Liver (tissue), 9 donors: ENCODE results near the gene PCDHA13. TPM values are rescaled to one million over a fixed set of nuclear protein-coding genes. Genes with fewer than 3 reads are reported as not detected.

Experiments
- DNase-seq: peaks from one replicate; pipeline ENCODE4 v3.0.0-alpha.2; 2017; ENCODE audit warnings: low spot score
- H3K27ac ChIP-seq, 2 donors: one replicate each; pipeline ENCODE4 v1.7.0; 2013; ENCODE audit warnings: inconsistent platforms in 2 of 2, low read length in 2 of 2, control low read depth in 1 of 2, low read depth in 1 of 2, mild to moderate bottlenecking in 1 of 2
- H3K27me3 ChIP-seq, 4 donors: one replicate each; pipeline versions ENCODE4 v1.6.1 to v1.7.0; 2013; ENCODE audit warnings: low read length in 3 of 4, inconsistent platforms in 1 of 4, mild to moderate bottlenecking in 1 of 4, moderate library complexity in 1 of 4; ENCODE audit not compliant: control insufficient read depth in 4 of 4, insufficient read depth in 4 of 4
- H3K36me3 ChIP-seq, 4 donors: one replicate each; pipeline versions ENCODE4 v1.6.1 to v1.7.0; 2013; ENCODE audit warnings: low read length in 3 of 4, mild to moderate bottlenecking in 3 of 4, low read depth in 1 of 4, moderate library complexity in 1 of 4; ENCODE audit not compliant: control insufficient read depth in 4 of 4, insufficient read depth in 3 of 4
- H3K4me1 ChIP-seq, 4 donors: one replicate each; pipeline versions ENCODE4 v1.6.1 to v1.7.0; 2013; ENCODE audit warnings: low read length in 3 of 4, mild to moderate bottlenecking in 3 of 4, moderate library complexity in 1 of 4; ENCODE audit not compliant: control insufficient read depth in 4 of 4, insufficient read depth in 4 of 4
- H3K4me3 ChIP-seq, 3 donors: one replicate each; pipeline versions ENCODE4 v1.6.1 to v1.7.0; 2013; ENCODE audit warnings: low read length in 3 of 3, control low read depth in 1 of 3, low read depth in 1 of 3, mild to moderate bottlenecking in 1 of 3
- H3K9ac ChIP-seq, 2 donors: one replicate each; pipeline ENCODE4 v1.7.0; 2013; ENCODE audit warnings: low read length in 2 of 2, mild to moderate bottlenecking in 2 of 2, moderate library complexity in 2 of 2, control low read depth in 1 of 2, low read depth in 1 of 2
- H3K9me3 ChIP-seq, 4 donors: one replicate each; pipeline versions ENCODE4 v1.6.1 to v1.7.0; 2013; ENCODE audit warnings: low read length in 3 of 4; ENCODE audit not compliant: control insufficient read depth in 4 of 4
- EGR1 ChIP-seq, 2 donors: IDR thresholded peaks; 2 replicates each; pipeline ENCODE4 v1.6.1; 2016 to 2018; ENCODE audit warnings: antibody characterized with exemption in 2 of 2, low read depth in 2 of 2
- FOXA1 ChIP-seq: IDR thresholded peaks from 2 replicates; pipeline ENCODE4 v1.6.1; 2016; ENCODE audit warnings: antibody characterized with exemption
- FOXA2 ChIP-seq: IDR thresholded peaks from 2 replicates; pipeline ENCODE4 v1.6.1; 2016; ENCODE audit warnings: antibody characterized with exemption
- GABPA ChIP-seq, 2 donors: IDR thresholded peaks in 1 of 2; conservative IDR thresholded peaks in 1 of 2; 2 replicates each; pipeline ENCODE4 v1.6.1; 2016; ENCODE audit warnings: antibody characterized with exemption in 2 of 2, mild to moderate bottlenecking in 1 of 2, moderate library complexity in 1 of 2
- HNF4G ChIP-seq: IDR thresholded peaks from 2 replicates; pipeline ENCODE4 v1.6.1; 2016; ENCODE audit warnings: antibody characterized with exemption
- NR2F2 ChIP-seq: IDR thresholded peaks from 2 replicates; pipeline ENCODE4 v1.6.1; 2016; ENCODE audit warnings: antibody characterized with exemption
- RXRA ChIP-seq, 2 donors: IDR thresholded peaks; 2 replicates each; pipeline ENCODE4 v1.6.1; 2017 to 2018; ENCODE audit warnings: antibody characterized with exemption in 2 of 2, mild to moderate bottlenecking in 1 of 2
- SP1 ChIP-seq: IDR thresholded peaks from 2 replicates; pipeline ENCODE4 v1.6.1; 2018; ENCODE audit warnings: antibody characterized with exemption, mild to moderate bottlenecking
- YY1 ChIP-seq: IDR thresholded peaks from 2 replicates; pipeline ENCODE4 v1.6.1; 2016; ENCODE audit warnings: antibody characterized with exemption, mild to moderate bottlenecking
- WGBS: extraction: QIAGEN DNeasy Blood & Tissue Kit; methylation state at CpG from one replicate; pipeline ENCODE4 v1.1.7; 2013; 5-methylcytosine and 5-hydroxymethylcytosine counted together
- polyA plus RNA-seq, 2 donors: library from polyadenylated mRNA; stranded (reverse) in 1 of 2; unstranded in 1 of 2; fragments of 200-250 nt in 1 of 2; fragments of >200 nt in 1 of 2; fragmentation: Nextera tagmentation in 1 of 2; extraction: Ambion mirVana in 1 of 2; gene quantifications; one replicate each; pipeline versions ENCODE4 v1.2.1 to v1.2.3, GENCODE V29; 2013 to 2015
- total RNA-seq, 2 donors: library from RNA; depleted of rRNA; stranded (reverse); fragments of >200 nt; gene quantifications; one replicate each; pipeline ENCODE4 v1.2.3, GENCODE V29; 2014
- TF ChIP-seq, protein P1 (sequence below): IDR thresholded peaks from 2 replicates; pipeline ENCODE4 v1.6.1; 2016; ENCODE audit warnings: antibody characterized with exemption
- TF ChIP-seq, protein P2 (sequence below): fragments of 150-350 bp; IDR thresholded peaks from 2 replicates; pipeline ENCODE4 v1.5.1; 2017; ENCODE audit warnings: improper control_type of control experiment, low read depth, low read length; ENCODE audit not compliant: missing input control
- TF ChIP-seq, protein P3 (sequence below): IDR thresholded peaks from 2 replicates; pipeline ENCODE4 v1.6.1; 2016; ENCODE audit warnings: antibody characterized with exemption
- donor health status: healthy.
- donor health status: healthy.
- donor health status: healthy.
- donor health status: healthy.
- donor health status: healthy.

PCDHA13 gene
- total and polyA plus RNA-seq, 4 donors: 0.03 to 0.17 (median 0.07) TPM; not detected in 1

DNA sequence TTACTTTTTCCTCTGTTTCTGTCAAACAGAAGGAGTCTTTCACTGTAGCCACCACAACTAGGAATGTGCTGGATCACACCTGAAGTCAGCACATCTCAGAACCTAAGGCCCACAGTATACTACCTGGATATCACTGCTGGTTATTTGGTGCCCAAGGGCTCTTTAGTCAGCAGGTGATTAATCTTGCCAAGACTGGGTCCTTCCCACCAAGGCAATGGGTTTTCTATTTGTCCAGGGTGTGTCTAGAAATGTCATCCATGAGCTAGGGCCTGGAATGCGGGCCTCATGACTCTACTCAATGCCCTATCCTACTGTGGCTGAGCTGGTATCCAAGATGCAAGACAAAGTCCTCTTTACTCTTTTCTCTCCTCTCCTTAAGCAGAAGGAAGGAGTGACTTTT, 34.4 kb downstream of the PCDHA13 start:
- Histone ChIP-seq H3K9me3 (peaks cover 0 to 3% (median 0%) of the 10 kb centered on the region in 4 donors), H3K4me3 (no peak overlapping the region), H3K36me3 (no peaks in the 10 kb centered on the region), H3K4me1 (no peaks in the 10 kb centered on the region), H3K9ac (no peak overlapping the region), H3K27me3 (no peaks in the 10 kb centered on the region), H3K27ac (no peak overlapping the region)
- no peak for DNase-seq
- no peak for TF ChIP-seq FOXA1
- TF ChIP-seq, protein P1, sequence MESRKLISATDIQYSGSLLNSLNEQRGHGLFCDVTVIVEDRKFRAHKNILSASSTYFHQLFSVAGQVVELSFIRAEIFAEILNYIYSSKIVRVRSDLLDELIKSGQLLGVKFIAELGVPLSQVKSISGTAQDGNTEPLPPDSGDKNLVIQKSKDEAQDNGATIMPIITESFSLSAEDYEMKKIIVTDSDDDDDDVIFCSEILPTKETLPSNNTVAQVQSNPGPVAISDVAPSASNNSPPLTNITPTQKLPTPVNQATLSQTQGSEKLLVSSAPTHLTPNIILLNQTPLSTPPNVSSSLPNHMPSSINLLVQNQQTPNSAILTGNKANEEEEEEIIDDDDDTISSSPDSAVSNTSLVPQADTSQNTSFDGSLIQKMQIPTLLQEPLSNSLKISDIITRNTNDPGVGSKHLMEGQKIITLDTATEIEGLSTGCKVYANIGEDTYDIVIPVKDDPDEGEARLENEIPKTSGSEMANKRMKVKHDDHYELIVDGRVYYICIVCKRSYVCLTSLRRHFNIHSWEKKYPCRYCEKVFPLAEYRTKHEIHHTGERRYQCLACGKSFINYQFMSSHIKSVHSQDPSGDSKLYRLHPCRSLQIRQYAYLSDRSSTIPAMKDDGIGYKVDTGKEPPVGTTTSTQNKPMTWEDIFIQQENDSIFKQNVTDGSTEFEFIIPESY: no peak
- no peak for TF ChIP-seq GABPA (IDR thresholded peaks at IDR 0.05 in 1 of 2, conservative IDR thresholded peaks at IDR 0.05 in 1 of 2)
- no peak for TF ChIP-seq SP1
- no peak for TF ChIP-seq YY1
- no peak for TF ChIP-seq NR2F2
- TF ChIP-seq, protein P2, sequence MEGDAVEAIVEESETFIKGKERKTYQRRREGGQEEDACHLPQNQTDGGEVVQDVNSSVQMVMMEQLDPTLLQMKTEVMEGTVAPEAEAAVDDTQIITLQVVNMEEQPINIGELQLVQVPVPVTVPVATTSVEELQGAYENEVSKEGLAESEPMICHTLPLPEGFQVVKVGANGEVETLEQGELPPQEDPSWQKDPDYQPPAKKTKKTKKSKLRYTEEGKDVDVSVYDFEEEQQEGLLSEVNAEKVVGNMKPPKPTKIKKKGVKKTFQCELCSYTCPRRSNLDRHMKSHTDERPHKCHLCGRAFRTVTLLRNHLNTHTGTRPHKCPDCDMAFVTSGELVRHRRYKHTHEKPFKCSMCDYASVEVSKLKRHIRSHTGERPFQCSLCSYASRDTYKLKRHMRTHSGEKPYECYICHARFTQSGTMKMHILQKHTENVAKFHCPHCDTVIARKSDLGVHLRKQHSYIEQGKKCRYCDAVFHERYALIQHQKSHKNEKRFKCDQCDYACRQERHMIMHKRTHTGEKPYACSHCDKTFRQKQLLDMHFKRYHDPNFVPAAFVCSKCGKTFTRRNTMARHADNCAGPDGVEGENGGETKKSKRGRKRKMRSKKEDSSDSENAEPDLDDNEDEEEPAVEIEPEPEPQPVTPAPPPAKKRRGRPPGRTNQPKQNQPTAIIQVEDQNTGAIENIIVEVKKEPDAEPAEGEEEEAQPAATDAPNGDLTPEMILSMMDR: no peak
- no peak for TF ChIP-seq FOXA2
- TF ChIP-seq RXRA (IDR thresholded peaks at IDR 0.05): no peak
- no peak for TF ChIP-seq HNF4G
- 63% methylated on average over 1 of the region's 1 CpG for WGBS

DNA sequence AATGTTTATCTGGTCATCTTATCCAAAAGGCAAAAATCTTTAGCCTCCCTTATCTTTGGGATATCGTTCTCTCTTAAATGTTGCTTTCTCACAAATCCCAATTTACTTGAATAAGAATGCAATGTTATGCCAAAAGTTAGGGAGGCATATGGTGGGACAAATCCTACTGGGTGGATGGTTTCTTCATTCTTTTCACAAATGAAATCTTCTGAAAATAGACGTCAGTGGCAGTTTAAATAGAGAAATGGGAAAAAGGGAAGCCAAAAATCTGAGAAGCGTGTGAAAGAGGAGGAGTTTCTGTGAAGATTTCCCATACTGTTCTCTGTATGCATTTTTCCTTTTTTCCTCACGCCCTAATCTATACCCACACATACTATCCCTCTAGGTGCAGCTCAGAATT, 41.7 kb downstream of the PCDHA13 start:
- peaks cover 0 to 6% (median 0%) of the 10 kb centered on the region in 4 donors for H3K27me3 ChIP-seq
- H3K27ac ChIP-seq: no peak overlapping the region
- 51% methylated on average over 4 of the region's 4 CpGs for WGBS
- H3K9ac ChIP-seq: no peak overlapping the region
- no peak overlapping the region for H3K4me3 ChIP-seq
- H3K36me3 ChIP-seq: no peaks in the 10 kb centered on the region
- H3K9me3 ChIP-seq: peaks cover 0 to 6% (median 2%) of the 10 kb centered on the region in 4 donors
- H3K4me1 ChIP-seq: peaks cover 0 to 18% (median 9%) of the 10 kb centered on the region in 4 donors
- no peak for DNase-seq
- TF ChIP-seq, protein P2: no peak
- no peak for TF ChIP-seq EGR1 (IDR thresholded peaks at IDR 0.05; ENCODE audit: low read depth in 2 of 2)
- TF ChIP-seq, protein P3, sequence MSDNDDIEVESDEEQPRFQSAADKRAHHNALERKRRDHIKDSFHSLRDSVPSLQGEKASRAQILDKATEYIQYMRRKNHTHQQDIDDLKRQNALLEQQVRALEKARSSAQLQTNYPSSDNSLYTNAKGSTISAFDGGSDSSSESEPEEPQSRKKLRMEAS: no peak
